Neural progenitor cell (in vitro differentiated cells): ENCODE results near the gene TRPM2. TPM values are rescaled to one million over a fixed set of nuclear protein-coding genes. Genes with fewer than 3 reads are reported as not detected.

ENCODE experiments used
- DNase-seq: peaks from one replicate; pipeline ENCODE4 v3.0.0-alpha.2; 2016; ENCODE audit warnings: low spot score
- H2AFZ ChIP-seq: fragments of 200-600 bp; sonication (generic); replicated peaks from 2 replicates; pipeline ENCODE4 v1.6.1; 2016; ENCODE audit warnings: antibody characterized with exemption
- H3F3A ChIP-seq: fragments of 200-600 bp; sonication (generic); 2 replicates; pipeline ENCODE4 v1.6.1; 2016; ENCODE audit warnings: antibody characterized with exemption, low read depth
- H3K27ac ChIP-seq: fragments of 200-600 bp; sonication (generic); 2 replicates; pipeline ENCODE4 v1.5.1; 2016; ENCODE audit warnings: mild to moderate bottlenecking
- H3K27me3 ChIP-seq: fragments of 200-600 bp; sonication (generic); 2 replicates; pipeline ENCODE4 v1.6.1; 2016; ENCODE audit warnings: mild to moderate bottlenecking, moderate library complexity
- H3K36me3 ChIP-seq: fragments of 200-600 bp; sonication (generic); 2 replicates; pipeline ENCODE4 v1.5.1; 2016
- H3K4me1 ChIP-seq: fragments of 200-600 bp; sonication (generic); 2 replicates; pipeline ENCODE4 v1.6.1; 2016; ENCODE audit warnings: mixed run types
- H3K4me2 ChIP-seq: fragments of 200-600 bp; sonication (generic); 2 replicates; pipeline ENCODE4 v1.6.1; 2016
- H3K4me3 ChIP-seq: fragments of 200-600 bp; sonication (generic); 2 replicates; pipeline ENCODE4 v1.5.1; 2016
- H3K79me2 ChIP-seq: fragments of 200-600 bp; sonication (generic); 2 replicates; pipeline ENCODE4 v1.6.1; 2016; ENCODE audit warnings: low read depth
- H3K9ac ChIP-seq: fragments of 200-600 bp; sonication (generic); 2 replicates; pipeline ENCODE4 v1.6.1; 2016
- H3K9me3 ChIP-seq: fragments of 200-600 bp; sonication (generic); 2 replicates; pipeline ENCODE4 v1.5.1; 2016; ENCODE audit warnings: low read depth
- H4K20me1 ChIP-seq: fragments of 200-600 bp; sonication (generic); 2 replicates; pipeline ENCODE4 v1.6.1; 2016; ENCODE audit warnings: low read depth
- H3K27ac Mint-ChIP-seq: 3 replicates; pipeline ENCODE4 v1.8.0; 2021; ENCODE audit warnings: mixed read lengths
- H3K27me3 Mint-ChIP-seq: 2 replicates; pipeline ENCODE4 v1.8.0; 2022; ENCODE audit warnings: low read depth, mild to moderate bottlenecking, inconsistent platforms, moderate library complexity, mixed read lengths; ENCODE audit not compliant: insufficient read depth
- H3K36me3 Mint-ChIP-seq: 3 replicates; pipeline ENCODE4 v1.8.0; 2021; ENCODE audit warnings: mixed read lengths
- H3K4me1 Mint-ChIP-seq: 3 replicates; pipeline ENCODE4 v1.8.0; 2021; ENCODE audit warnings: mixed read lengths
- H3K4me3 Mint-ChIP-seq: 3 replicates; pipeline ENCODE4 v1.8.0; 2021; ENCODE audit warnings: mild to moderate bottlenecking, moderate library complexity, mixed read lengths
- H3K9me3 Mint-ChIP-seq: 3 replicates; pipeline ENCODE4 v1.8.0; 2020; ENCODE audit warnings: mixed read lengths
- CTCF ChIP-seq: fragments of 200-600 bp; sonication (generic); IDR thresholded peaks from 2 replicates; pipeline ENCODE4 v1.5.1; 2017; ENCODE audit warnings: antibody characterized with exemption, mild to moderate bottlenecking
- EZH2 ChIP-seq: fragments of 200-600 bp; sonication (generic); IDR thresholded peaks from 2 replicates; pipeline ENCODE4 v1.6.1; 2017; ENCODE audit warnings: antibody characterized with exemption, mild to moderate bottlenecking, moderate library complexity
- EZH2phosphoT487 ChIP-seq: fragments of 200-600 bp; sonication (generic); IDR thresholded peaks from 2 replicates; pipeline ENCODE4 v1.6.1; 2017; ENCODE audit warnings: antibody characterized with exemption
- total RNA-seq: library from RNA; depleted of rRNA; stranded (reverse); fragments of >200 nt; gene quantifications from 2 replicates; pipeline ENCODE4 v1.2.3, GENCODE V29; 2015; ENCODE audit warnings: low replicate concordance

Gene TRPM2
- total RNA-seq, 1 donor from 2014 or later, result not detected

GRCh38 chr21:44344541-44345183 is 8.8 kb upstream of the TRPM2 start:
- Histone ChIP-seq H2AFZ (no peak overlapping the region), H3K79me2 (no peaks in the 10 kb centered on the region), H3F3A (peaks cover 4% of the 10 kb centered on the region), H3K9me3 (no peaks in the 10 kb centered on the region), H3K36me3 (no peaks in the 10 kb centered on the region), H3K27ac (no peak overlapping the region), H4K20me1 (no peaks in the 10 kb centered on the region), H3K9ac (no peak overlapping the region), H3K4me1 (no peaks in the 10 kb centered on the region), H3K27me3 (no peaks in the 10 kb centered on the region), H3K4me3 (no peak overlapping the region), H3K4me2 (no peak overlapping the region)
- Mint-ChIP-seq H3K4me1 (peaks cover 8% of the 10 kb centered on the region), H3K4me3 (no peak overlapping the region), H3K9me3 (no peaks in the 10 kb centered on the region), H3K36me3 (no peaks in the 10 kb centered on the region), H3K27ac (peak overlapping the region; percentile 72), H3K27me3 (peaks cover 5% of the 10 kb centered on the region)
- DNase-seq, result no peak
- TF ChIP-seq EZH2 (no peak), EZH2phosphoT487 (no peak), CTCF (no peak)

GRCh38 chr21:44345495-44345894 is 7.9 kb upstream of the TRPM2 start:
- Histone ChIP-seq H3K4me1 (no peaks in the 10 kb centered on the region), H3K36me3 (no peaks in the 10 kb centered on the region), H4K20me1 (no peaks in the 10 kb centered on the region), H3F3A (no peaks in the 10 kb centered on the region), H3K4me3 (no peak overlapping the region), H3K27ac (no peak overlapping the region), H3K79me2 (no peaks in the 10 kb centered on the region), H3K9me3 (no peaks in the 10 kb centered on the region), H3K4me2 (no peak overlapping the region), H2AFZ (no peak overlapping the region), H3K9ac (no peak overlapping the region), H3K27me3 (no peaks in the 10 kb centered on the region)
- no peak overlapping the region for H3K27ac Mint-ChIP-seq
- H3K27me3 Mint-ChIP-seq, result peaks cover 3% of the 10 kb centered on the region
- DNase-seq, result no peak
- TF ChIP-seq EZH2phosphoT487 (no peak), EZH2 (no peak), CTCF (no peak)
- H3K4me1 Mint-ChIP-seq, result peaks cover 2% of the 10 kb centered on the region
- H3K4me3 Mint-ChIP-seq, result no peak overlapping the region
- no peaks in the 10 kb centered on the region for H3K36me3 Mint-ChIP-seq
- no peaks in the 10 kb centered on the region for H3K9me3 Mint-ChIP-seq

DNA sequence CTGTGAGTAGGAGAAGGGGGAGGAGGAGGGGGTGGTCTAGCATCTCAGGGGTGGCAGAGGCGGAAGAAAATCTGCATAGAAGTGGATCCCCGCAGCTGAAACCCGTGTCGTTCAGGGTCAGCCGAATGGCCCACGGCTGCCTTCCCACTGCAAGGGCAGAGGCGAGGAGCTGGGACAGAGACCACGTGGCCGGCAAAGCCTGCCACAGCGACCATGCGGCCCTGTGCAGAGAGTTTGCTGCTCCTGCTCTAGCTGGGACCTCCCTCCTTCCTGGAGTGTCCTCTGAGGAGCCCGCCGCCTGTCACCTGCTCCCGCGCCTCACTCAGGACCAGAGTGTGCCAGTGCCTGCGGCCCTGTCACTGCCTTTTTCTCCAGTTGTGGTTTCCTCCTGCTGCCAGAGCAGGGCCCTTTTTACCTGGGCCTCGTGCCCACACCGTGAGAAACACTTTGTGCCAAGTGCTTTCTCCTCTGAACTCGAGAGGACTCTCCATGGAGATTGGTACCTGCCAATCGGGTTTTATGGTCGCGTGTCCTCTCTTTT is 5.4 kb upstream of the TRPM2 start:
- no peak overlapping the region for H3K27ac ChIP-seq
- H3K79me2 ChIP-seq, result no peaks in the 10 kb centered on the region
- H3K4me1 ChIP-seq, result no peaks in the 10 kb centered on the region
- Mint-ChIP-seq H3K36me3 (no peaks in the 10 kb centered on the region), H3K27me3 (peaks cover 3% of the 10 kb centered on the region), H3K9me3 (no peaks in the 10 kb centered on the region), H3K4me3 (no peak overlapping the region), H3K4me1 (no peaks in the 10 kb centered on the region), H3K27ac (no peak overlapping the region)
- no peak overlapping the region for H3K9ac ChIP-seq
- no peak overlapping the region for H3K4me2 ChIP-seq
- DNase-seq, result no peak
- no peaks in the 10 kb centered on the region for H4K20me1 ChIP-seq
- no peak overlapping the region for H2AFZ ChIP-seq
- H3K4me3 ChIP-seq, result no peak overlapping the region
- H3F3A ChIP-seq, result no peaks in the 10 kb centered on the region
- no peaks in the 10 kb centered on the region for H3K36me3 ChIP-seq
- TF ChIP-seq CTCF (no peak), EZH2 (no peak), EZH2phosphoT487 (no peak)
- no peaks in the 10 kb centered on the region for H3K27me3 ChIP-seq
- no peaks in the 10 kb centered on the region for H3K9me3 ChIP-seq
